ENCODE data around the gene ABI1.

DNA sequence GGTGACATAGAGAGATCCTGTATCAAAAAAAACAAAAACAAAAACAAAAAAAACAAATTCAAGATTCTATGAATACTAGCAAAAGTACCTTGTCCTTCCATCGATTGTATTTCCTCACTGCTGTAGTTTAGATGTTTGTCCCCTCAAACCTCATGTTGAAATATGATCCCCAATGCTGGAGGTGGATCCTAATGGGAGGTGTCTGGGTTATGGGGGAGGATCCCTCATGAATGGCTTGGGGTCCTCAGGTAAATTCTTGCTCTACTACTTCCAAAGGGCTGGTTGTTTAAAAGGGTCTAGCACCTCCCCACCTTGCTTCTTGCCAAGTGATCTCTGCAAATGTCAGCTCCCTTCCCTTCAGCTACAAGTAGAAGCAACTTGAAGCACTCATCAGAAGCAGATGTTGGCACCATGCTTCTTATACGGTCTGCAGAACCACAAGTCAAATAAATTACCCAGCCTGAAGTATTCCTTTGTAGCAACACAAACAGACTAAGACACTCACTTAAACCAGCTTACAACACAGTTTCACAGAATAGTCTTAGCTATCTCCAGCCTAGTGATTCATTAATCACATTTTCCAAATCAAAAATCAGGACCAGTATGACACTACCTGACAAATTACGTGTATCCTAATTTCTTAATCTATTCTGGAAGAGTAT is 20.7 kb downstream of the ABI1 start:
- TF ChIP-seq, protein P1, sequence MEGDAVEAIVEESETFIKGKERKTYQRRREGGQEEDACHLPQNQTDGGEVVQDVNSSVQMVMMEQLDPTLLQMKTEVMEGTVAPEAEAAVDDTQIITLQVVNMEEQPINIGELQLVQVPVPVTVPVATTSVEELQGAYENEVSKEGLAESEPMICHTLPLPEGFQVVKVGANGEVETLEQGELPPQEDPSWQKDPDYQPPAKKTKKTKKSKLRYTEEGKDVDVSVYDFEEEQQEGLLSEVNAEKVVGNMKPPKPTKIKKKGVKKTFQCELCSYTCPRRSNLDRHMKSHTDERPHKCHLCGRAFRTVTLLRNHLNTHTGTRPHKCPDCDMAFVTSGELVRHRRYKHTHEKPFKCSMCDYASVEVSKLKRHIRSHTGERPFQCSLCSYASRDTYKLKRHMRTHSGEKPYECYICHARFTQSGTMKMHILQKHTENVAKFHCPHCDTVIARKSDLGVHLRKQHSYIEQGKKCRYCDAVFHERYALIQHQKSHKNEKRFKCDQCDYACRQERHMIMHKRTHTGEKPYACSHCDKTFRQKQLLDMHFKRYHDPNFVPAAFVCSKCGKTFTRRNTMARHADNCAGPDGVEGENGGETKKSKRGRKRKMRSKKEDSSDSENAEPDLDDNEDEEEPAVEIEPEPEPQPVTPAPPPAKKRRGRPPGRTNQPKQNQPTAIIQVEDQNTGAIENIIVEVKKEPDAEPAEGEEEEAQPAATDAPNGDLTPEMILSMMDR (IDR thresholded peaks at IDR 0.05) = no peak
- no peak for TF ChIP-seq POLR2A (IDR thresholded peaks at IDR 0.05)
